ENCODE measurements around the gene POU3F1. TPM values are rescaled to one million over a fixed set of nuclear protein-coding genes. Genes with fewer than 3 reads are reported as not detected.

POU3F1 gene
- total RNA-seq, 4 donors from 2014 or later, result 8.8 to 28.5 (median 13.5) TPM

DNA sequence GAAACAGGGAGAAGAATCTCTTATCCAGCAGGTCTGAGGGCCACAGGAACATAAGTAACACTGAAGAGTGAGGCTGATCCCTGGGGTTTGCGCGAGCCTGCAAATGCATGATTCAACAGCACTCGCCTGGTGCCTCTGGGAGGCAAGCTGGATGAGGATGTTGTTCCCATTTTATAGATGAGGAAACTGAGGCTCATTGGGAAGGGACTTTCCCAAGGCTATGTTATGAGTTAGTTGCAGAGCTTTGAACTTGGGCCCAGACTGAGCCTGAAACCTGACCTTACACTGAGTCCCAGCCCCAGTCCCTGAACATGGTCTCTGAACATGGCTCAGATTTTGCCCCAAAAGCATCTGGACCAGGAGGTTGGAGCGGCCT lies 27.7 kb upstream of the POU3F1 start:
- H3K4me1 ChIP-seq, result peaks cover 43% of the 10 kb centered on the region
- peak overlapping the region; percentile 54 for H3K27ac ChIP-seq
- no peaks in the 10 kb centered on the region for H3K9me3 ChIP-seq
- TF ChIP-seq, protein P1, sequence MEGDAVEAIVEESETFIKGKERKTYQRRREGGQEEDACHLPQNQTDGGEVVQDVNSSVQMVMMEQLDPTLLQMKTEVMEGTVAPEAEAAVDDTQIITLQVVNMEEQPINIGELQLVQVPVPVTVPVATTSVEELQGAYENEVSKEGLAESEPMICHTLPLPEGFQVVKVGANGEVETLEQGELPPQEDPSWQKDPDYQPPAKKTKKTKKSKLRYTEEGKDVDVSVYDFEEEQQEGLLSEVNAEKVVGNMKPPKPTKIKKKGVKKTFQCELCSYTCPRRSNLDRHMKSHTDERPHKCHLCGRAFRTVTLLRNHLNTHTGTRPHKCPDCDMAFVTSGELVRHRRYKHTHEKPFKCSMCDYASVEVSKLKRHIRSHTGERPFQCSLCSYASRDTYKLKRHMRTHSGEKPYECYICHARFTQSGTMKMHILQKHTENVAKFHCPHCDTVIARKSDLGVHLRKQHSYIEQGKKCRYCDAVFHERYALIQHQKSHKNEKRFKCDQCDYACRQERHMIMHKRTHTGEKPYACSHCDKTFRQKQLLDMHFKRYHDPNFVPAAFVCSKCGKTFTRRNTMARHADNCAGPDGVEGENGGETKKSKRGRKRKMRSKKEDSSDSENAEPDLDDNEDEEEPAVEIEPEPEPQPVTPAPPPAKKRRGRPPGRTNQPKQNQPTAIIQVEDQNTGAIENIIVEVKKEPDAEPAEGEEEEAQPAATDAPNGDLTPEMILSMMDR (IDR thresholded peaks at IDR 0.05), result no peak
- TF ChIP-seq POLR2A (IDR thresholded peaks at IDR 0.05), result no peak
- H3K36me3 ChIP-seq, result no peaks in the 10 kb centered on the region
- H3K27me3 ChIP-seq, result peaks cover 18% of the 10 kb centered on the region
- no peak for DNase-seq (ENCODE audit: low spot score in 2 of 2)
- WGBS, result 70% methylated on average over 4 of the region's 4 CpGs
- no peak overlapping the region for H3K4me3 ChIP-seq

DNA sequence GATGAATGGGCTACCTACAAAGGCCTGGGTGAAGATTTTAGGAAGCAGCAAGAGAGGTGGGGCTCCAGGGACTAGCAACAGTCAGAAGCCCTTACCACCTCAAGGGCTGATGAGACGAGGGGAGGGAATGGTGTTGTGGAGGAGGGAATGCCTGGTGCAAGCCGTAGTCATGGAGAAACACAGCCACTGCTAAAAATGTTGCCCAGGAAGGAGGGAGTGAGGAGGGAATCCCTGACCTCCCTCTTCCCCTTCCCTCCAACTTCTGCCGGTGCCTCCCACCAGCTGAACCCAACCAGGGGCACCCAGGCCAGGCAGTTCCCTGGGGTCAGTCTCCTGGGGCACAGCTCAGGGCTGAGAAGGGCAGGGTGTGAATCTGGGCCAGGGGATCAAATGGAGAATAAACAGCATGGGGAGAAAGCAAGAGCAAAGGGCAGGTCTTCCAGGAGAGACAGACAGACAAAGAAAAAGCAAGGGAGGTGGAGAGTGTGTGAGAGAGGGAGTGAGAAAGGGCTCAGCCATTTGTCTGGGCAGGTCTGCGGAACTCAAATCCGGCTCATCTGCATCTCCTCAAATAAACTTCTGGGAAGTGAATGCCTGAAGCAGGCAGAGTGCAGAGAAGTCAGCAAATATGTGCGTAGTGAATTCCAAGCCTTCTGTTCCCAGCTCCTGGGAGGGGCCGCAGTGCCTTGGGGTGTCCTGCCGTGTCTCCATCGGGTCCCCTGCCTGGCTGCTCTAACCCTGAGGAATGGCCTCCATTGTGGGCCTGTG lies 27.1 kb upstream of the POU3F1 start:
- TF ChIP-seq EP300 (IDR thresholded peaks at IDR 0.05), result no peak
- TF ChIP-seq POLR2A (IDR thresholded peaks at IDR 0.05), result no peak
- TF ChIP-seq POLR2AphosphoS5 (IDR thresholded peaks at IDR 0.05), result no peak
- TF ChIP-seq, protein P1 (IDR thresholded peaks at IDR 0.05), result no peak
- H3K4me3 ChIP-seq, result no peak overlapping the region
- no peaks in the 10 kb centered on the region for H3K36me3 ChIP-seq
- H3K4me1 ChIP-seq, result peaks cover 43% of the 10 kb centered on the region
- peaks cover 18% of the 10 kb centered on the region for H3K27me3 ChIP-seq
- H3K9me3 ChIP-seq, result no peaks in the 10 kb centered on the region
- 35% methylated on average over 9 of the region's 9 CpGs for WGBS
- peak overlapping the region; percentile 54 for H3K27ac ChIP-seq
- no peak for DNase-seq (ENCODE audit: low spot score in 2 of 2)

DNA sequence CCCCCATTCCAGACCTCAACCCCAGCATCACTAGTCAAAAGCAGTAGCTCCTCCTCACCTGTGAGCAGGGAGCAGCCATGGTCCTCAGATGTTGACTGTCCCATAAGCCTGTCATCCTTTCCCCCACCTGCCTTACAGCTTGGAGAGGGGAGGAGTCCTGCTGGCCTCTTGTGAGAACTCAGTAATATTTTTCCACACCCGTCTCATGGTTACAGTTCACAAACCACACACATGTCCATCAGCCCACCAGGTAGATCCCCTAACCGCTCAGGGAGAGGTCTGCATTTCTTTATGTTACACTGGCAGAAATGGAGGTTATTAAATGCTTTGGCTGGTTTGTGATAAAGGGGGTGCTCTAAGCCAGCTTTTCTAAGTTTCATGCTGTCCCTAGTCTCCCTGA lies 26.3 kb upstream of the POU3F1 start:
- H3K27me3 ChIP-seq, result peaks cover 27% of the 10 kb centered on the region
- TF ChIP-seq EP300 (IDR thresholded peaks at IDR 0.05) (no peak), POLR2A (IDR thresholded peaks at IDR 0.05) (no peak), POLR2AphosphoS5 (IDR thresholded peaks at IDR 0.05) (no peak)
- TF ChIP-seq, protein P1 (IDR thresholded peaks at IDR 0.05), result no peak
- no peaks in the 10 kb centered on the region for H3K36me3 ChIP-seq
- no peak for DNase-seq (ENCODE audit: low spot score in 2 of 2)
- H3K27ac ChIP-seq, result no peak overlapping the region
- no peaks in the 10 kb centered on the region for H3K9me3 ChIP-seq
- H3K4me3 ChIP-seq, result no peak overlapping the region
- H3K4me1 ChIP-seq, result peaks cover 49% of the 10 kb centered on the region
- 71% methylated on average over 2 of the region's 2 CpGs for WGBS

DNA sequence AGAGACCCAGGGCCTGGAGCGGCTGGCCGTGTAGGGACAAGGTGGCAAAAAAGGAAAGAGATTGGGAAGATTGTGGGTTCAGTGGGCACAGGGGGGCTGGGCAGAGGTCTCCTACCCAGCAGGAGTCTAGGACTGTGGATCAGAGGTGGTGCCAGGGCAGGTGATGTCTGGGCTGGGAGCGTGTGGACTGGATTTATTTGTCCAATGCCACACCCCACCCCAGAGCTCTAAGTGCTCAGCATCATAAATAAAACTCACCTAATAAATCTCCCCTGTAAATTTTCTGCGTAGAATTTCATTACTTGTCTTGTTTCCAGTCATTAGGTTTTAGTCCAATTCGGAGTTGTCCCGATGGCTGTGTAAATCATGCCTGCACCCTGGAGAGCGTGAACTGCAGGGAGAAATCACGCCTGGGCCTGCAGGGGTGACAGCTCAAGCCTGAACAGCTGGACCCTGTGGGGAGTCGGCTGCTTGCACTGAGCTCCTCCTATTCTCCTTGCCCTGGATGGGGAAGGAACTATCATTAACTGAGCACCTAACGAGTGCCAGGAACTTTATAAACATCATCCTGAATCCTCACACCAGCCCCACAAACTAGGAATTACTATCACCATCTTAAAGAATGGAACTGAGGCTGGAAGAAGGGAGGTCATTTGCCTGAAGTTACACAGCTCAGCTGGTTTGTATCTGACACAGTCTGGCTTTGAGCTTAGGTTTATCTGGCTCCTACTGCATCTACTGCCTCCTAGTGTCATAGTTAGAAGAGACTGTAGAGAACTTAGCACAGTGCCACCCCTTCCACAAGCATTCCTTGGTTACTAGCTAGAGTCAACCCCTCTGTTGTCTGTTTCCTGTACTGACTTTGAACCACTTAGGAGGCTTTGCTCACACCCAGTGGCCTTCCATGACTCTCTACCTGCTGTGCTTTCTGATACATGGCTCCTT lies 25.0 kb upstream of the POU3F1 start:
- no peak overlapping the region for H3K27ac ChIP-seq
- 37% methylated on average over 10 of the region's 10 CpGs for WGBS

More for the DNA sequence above, 25.0 kb upstream of the POU3F1 start:
- Histone ChIP-seq H3K4me1 (peaks cover 56% of the 10 kb centered on the region), H3K27me3 (peaks cover 27% of the 10 kb centered on the region), H3K9me3 (no peaks in the 10 kb centered on the region), H3K4me3 (no peak overlapping the region), H3K36me3 (no peaks in the 10 kb centered on the region)
- DNase-seq (ENCODE audit: low spot score in 2 of 2), result no peak
- TF ChIP-seq, protein P1 (IDR thresholded peaks at IDR 0.05), result peak in 1 of 2 donors; percentile 5
- TF ChIP-seq POLR2A (IDR thresholded peaks at IDR 0.05), result no peak

Measured in suprapubic skin (tissue), 4 donors.